Anterior cingulate cortex (tissue), 58 donors: Measurements from ENCODE around the gene ANXA2.

Experiments used
- DNase-seq, 58 donors: peaks; one replicate each; lab custom pipeline; 2025; lab: John Stamatoyannopoulos, UW

ANXA2 gene

GRCh38 chr15:60390871-60391501 lies 6.8 kb downstream of the ANXA2 start:
- DNase-seq = peak in 2 of 58 donors; percentile 17 to 42

GRCh38 chr15:60390231-60390630 lies 7.6 kb downstream of the ANXA2 start:
- no peak for DNase-seq

GRCh38 chr15:60389261-60390077 lies 8.3 kb downstream of the ANXA2 start:
- no peak for DNase-seq

GRCh38 chr15:60387321-60387720 lies 10.5 kb downstream of the ANXA2 start:
- DNase-seq = no peak

GRCh38 chr15:60386615-60387014 lies 11.2 kb downstream of the ANXA2 start:
- no peak for DNase-seq

GRCh38 chr15:60385620-60386552 lies 11.9 kb downstream of the ANXA2 start:
- no peak for DNase-seq

- no peak for DNase-seq
Measured at GRCh38 chr15:60384526-60385126, 13.2 kb downstream of the ANXA2 start.

- DNase-seq = no peak
Measured at GRCh38 chr15:60384053-60384452, 13.7 kb downstream of the ANXA2 start.

GRCh38 chr15:60382773-60383674 lies 14.8 kb downstream of the ANXA2 start:
- no peak for DNase-seq

GRCh38 chr15:60381148-60381788 lies 16.5 kb downstream of the ANXA2 start:
- no peak for DNase-seq

GRCh38 chr15:60379525-60380274 lies 18.1 kb downstream of the ANXA2 start:
- DNase-seq = no peak

GRCh38 chr15:60379185-60379524 lies 18.6 kb downstream of the ANXA2 start:
- no peak for DNase-seq

- DNase-seq = no peak
Measured at GRCh38 chr15:60376677-60377095, 21.1 kb downstream of the ANXA2 start.

- no peak for DNase-seq
Measured at GRCh38 chr15:60375306-60375705, 22.5 kb downstream of the ANXA2 start.

- DNase-seq = peak in 5 of 58 donors; percentile 1 to 30 (median 25)
Measured at GRCh38 chr15:60374628-60375081, 23.1 kb downstream of the ANXA2 start.

GRCh38 chr15:60374209-60374608 lies 23.6 kb downstream of the ANXA2 start:
- no peak for DNase-seq

- no peak for DNase-seq
Measured at GRCh38 chr15:60373745-60374144, 24.0 kb downstream of the ANXA2 start.

- no peak for DNase-seq
Measured at GRCh38 chr15:60373327-60373726, 24.5 kb downstream of the ANXA2 start.
